Sciatic nerve (tissue), 2 donors: ENCODE results near the gene ACOX2. TPM values are rescaled to one million over a fixed set of nuclear protein-coding genes. Genes with fewer than 3 reads are reported as not detected.
A peak's percentile ranks its signal among the peaks of the same experiment; 100 is the strongest.
"Not testable (repeated sequence)": the region's sequence is repeated elsewhere in the genome, so short reads cannot be mapped to it uniquely, and the experiment has no call there.

Source experiments
- ATAC-seq: fragments of 200-7000 bp; cut with Tn5 transposase; one replicate; pipeline ENCODE4 v1.9.1; 2020; ENCODE audit warnings: mild to moderate bottlenecking, moderate library complexity
- DNase-seq: peaks from one replicate; pipeline ENCODE4 v3.0.0-alpha.2; 2020; ENCODE audit warnings: low spot score
- intact Hi-C: fragments of 100-400 bp; cut with DNase I; formaldehyde crosslinking; loops from one replicate; pipeline ENCODE4 v1.14.2; 2022
- total RNA-seq: library from RNA; stranded (reverse); fragmentation: NEBNext Ultra II Directional; extraction: Animal tissue kit (Norgen Biotek cat#: 25700); gene quantifications from one replicate; pipeline ENCODE4 v1.2.1, GENCODE V29; 2021
- donor health status: DM: no; HTN: no; CAD: no.
- donor health status: DM: no; HTN: no; CAD: no.

The ACOX2 gene
- total RNA-seq, 1 donor from 2014 or later, result 31.0 TPM

GRCh38 chr3:58540176-58540858 is 3.3 kb upstream of the ACOX2 start:
- DNase-seq (no peak), ATAC-seq (no peak)
- intact Hi-C loops, result no loop called here

DNA sequence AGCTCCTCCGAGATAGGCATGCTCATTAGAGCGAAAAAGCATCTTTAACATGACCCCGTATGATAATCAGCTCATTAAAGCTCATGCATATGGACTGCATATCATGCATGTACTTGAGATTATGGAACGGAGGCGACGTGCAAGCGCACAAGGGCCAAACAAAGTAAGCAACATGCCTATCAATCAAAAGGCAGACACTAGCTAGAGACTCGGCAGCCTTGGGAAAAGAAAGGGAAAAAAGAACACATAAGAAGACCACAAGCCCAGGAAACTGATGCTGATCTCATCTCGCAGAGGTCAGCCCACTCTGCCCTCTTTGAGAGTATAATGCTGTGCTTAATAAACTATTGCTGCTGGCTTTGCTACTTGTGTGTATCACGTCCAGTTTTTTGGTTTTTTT is 2.6 kb upstream of the ACOX2 start:
- no peak for DNase-seq
- intact Hi-C loops, result no loop called here
- ATAC-seq, result no peak

DNA sequence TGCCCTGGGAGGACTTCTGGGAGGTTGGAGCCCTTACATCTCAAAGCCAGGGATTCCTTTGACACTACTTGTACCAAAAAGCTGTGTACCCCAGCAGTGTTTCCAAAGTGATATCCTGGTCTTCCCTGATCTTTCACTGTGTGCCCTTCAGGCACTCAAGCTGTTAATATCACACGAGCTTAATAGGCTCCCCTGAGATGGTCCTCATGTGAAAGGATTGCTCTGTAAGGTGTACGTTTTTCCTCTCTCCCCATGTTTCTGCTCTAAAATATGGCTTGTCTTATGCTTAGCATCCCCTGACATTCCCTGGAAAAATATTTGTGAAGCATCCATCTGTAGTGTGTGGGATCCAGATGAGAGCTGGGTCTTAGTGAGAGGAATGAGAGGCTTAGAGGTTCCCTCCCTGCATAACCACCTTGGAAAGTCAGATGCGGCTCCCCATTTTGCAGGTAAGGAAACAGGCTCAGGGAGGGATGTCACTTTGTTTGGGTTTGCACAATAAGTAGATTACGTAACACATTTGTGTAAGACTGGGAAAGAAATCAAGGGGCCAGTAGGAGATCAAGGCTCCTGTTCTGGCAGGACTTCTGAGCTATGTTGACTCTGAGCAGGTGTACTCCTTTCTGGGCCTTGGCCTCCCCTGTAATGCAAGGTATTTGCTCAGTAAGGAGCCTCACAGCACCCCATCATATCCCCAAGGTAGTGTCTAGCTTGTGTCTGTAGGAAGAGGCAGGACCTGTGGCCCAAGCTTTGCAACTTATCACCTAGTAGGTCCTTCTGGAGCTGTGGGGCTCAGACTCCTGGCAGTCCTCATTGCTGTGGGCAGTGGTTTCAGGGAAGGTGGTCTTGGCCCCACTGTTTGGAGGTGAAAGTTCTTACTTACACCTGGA is 667 bp upstream of the ACOX2 start:
- peak; percentile 29 for ATAC-seq
- no peak for DNase-seq
- intact Hi-C loops, result no loop called here

- no peak for ATAC-seq
- intact Hi-C loops, result no loop called here
- DNase-seq, result no peak
Measured at GRCh38 chr3:58535531-58536500, 1.2 kb downstream of the ACOX2 start.

DNA sequence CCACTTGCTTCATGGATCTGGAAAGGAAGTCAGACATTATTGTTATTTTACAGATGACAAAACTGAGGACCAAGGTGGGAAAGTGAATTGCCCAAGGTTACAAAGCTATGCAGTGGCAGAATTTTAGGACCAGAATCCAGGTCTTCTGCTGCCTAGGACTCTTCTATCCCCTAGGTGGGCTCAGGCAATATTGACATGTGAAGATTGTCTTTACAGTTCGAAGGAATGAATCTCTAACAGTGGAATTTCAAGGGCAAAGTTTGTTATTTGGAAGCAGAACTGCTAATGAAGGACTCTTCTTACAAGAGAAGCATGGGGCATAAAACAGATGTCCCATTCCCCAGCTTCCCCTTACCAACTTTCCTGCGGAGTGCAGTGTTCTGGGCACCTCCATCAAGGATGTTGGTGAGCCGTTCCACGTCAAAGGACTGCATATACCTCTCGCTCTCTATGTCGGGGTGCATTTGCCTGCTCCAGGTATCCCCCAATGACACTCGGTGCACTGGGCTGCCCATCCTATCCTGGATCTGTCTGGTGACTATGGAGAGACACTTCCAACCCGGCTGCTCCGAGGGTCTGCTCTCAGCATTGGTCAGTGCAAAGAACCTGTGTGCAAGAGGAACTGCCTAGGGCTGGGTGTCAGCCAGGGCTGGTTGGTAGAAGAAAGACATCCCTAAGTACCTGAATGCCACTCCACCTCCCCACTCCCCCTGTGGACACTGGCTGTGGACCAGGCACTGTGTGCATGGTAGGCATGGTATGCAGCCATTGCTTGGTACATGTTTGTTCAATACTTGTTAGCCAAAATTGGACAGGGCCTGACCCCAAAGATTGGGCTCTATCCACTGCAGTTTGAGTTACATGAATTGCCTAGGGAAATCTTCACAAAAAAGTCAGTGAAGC is 2.1 kb downstream of the ACOX2 start:
- intact Hi-C loops, result no loop called here
- ATAC-seq (no peak), DNase-seq (no peak)

DNA sequence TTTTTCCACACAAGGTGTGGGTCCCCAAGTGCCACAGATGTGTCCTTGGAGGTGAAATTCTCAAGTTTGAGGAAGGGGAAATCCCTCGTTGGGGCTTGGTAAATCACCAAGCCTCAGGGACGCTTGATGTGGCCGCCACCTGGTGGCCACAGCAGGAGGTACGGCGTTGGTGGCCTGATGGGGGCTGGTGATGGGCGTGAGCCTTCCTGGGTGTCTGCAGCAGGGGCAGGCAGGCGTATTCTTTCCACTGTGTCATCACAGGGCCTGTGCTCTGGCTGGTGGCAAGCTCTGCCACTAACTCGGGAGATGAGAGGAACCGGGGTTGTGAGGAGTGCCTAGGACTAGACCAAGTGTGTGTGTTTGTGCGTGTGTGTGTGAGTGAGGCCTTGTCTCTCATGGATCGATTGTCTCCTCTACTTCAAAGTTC is 4.2 kb downstream of the ACOX2 start:
- DNase-seq (peak; percentile 86), ATAC-seq (peak; percentile 63)
- intact Hi-C loops, result no loop called here

GRCh38 chr3:58531956-58532355 is 5.0 kb downstream of the ACOX2 start:
- no peak for ATAC-seq
- no peak for DNase-seq
- intact Hi-C loops, result no loop called here

- intact Hi-C loops, result no loop called here
- no peak for DNase-seq
- ATAC-seq, result no peak
Measured at GRCh38 chr3:58531555-58531954, 5.4 kb downstream of the ACOX2 start.

DNA sequence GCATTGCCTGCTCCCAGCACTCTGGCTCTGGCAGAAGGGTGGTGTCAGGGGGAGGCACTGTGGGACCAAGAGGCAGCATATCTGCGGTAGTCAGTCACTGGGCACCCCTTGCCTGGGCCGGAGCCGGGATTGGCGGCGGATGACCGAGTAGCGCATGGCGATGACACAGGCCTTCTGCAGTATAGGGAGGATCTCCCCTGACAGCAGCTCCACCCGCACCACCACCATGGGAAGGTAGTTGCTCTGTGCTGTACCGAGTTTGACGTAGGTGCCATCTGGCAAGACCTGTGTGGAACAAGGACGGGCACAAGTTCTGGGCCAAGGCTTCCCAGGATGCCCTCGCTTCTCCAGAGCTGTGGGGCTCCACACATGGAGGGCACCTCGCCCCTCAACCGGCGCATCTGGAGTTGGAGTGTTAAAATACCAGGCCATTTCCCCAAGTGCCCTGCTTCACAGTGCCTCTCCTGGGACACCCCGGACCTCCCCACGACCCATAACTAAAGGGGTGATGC is 6.6 kb downstream of the ACOX2 start:
- DNase-seq (no peak), ATAC-seq (no peak)
- intact Hi-C loops, result no loop called here

GRCh38 chr3:58529516-58530353 is 7.3 kb downstream of the ACOX2 start:
- DNase-seq (no peak), ATAC-seq (no peak)
- intact Hi-C loops, result no loop called here

DNA sequence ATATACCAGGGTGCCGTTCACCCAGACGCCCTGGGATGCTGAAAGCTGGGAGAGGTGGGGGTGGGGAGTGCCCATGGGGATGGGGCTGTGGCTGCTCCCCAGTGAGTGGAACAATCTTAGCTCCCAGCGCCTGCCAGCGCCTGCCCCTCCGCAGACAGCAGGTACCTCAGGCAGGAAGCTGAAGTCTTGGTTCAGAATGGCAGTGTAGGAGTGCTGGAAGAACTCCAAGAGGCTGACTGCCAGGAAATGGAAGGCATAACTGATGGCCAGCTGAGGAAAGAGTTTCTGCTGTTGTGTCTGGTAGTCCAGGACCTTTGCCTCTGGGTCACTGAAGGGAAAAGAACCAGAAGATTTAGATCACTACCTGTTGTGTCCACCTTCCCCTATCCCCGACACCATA is 8.4 kb downstream of the ACOX2 start:
- ATAC-seq (no peak), DNase-seq (no peak)
- intact Hi-C loops, result no loop called here

DNA sequence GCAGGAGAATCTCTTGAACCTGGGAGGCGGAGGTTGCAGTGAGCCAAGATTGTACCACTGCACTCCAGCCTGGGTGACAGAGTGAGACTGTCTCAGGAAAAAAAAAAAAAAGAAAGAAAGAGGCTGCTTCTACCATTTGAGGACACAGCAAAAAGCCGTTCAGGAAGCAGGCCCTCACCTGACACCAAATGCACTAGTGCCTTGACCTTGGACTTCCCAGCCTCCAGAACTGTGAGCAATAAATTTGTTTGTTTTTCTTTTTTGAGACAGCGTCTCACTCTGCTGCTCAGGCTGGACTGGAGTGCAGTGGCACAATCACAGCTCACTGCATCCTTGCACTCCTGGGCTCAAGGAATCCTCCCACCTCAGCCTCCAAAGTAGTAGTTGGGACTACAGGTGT is 9.6 kb downstream of the ACOX2 start:
- DNase-seq, ATAC-seq, intact Hi-C loops: not testable (repeated sequence)

GRCh38 chr3:58526515-58526957 is 10.5 kb downstream of the ACOX2 start:
- DNase-seq (no peak), ATAC-seq (no peak)
- intact Hi-C loops, result no loop called here

DNA sequence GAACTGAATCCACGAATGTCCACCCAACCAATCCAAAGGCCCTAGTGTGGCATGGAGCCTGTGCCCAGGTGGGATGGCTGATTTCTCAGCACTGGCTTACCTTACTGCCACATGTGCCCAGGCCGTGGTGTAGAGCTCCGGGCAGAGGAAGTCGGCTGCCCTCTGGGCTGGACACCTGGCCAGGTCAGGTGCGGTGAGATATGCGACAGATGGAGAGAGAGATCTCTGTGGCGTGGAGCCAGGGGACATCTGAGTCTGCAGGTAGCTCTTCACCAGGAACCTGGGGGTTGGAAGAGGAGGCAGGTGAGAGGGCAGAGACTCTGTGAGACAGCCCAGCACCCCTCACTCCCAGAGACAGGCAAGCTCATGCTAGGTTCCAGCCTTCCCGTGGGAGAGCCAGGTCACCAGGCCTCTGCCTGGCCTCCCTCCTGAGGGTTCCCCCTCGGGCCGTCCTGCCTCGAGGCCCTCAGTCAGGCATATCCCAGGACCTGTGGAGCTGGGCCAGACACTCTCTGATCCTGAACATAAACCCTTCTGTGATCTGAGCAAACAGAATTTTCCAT is 12.6 kb downstream of the ACOX2 start:
- intact Hi-C loops, result no loop called here
- DNase-seq, result no peak
- no peak for ATAC-seq

DNA sequence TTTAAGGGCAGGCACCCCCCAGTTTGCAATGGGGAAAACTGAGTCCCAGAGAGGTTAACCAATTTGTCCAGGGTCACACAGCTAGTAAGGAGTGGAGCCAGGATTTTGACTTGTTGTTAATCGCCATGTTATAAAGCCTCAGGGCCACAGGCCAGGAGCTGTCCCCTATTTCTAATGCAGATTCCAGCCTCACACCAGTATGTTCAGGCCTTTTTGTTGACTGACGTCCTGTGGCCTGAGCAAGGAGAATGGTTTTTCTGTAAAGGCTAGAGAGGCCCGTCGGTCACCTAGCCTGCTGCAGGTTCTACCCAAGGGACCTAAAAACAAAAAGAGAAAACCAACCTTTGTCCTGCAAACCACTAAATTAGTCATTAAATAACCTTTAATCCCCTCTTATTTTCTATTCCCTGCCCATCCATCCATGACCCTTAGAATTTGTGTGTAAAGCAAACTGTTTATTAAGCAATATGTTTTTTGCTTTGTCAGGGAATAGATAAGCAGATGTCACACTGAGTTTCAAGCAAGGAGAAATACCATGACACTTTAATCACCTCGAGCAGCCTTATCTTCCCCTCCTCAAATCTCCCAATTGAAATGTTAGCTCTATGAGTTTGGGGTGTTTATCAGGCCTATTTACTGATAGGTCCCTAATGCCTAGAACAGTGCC is 14.1 kb downstream of the ACOX2 start:
- no peak for DNase-seq
- no peak for ATAC-seq
- intact Hi-C loops, result no loop called here

DNA sequence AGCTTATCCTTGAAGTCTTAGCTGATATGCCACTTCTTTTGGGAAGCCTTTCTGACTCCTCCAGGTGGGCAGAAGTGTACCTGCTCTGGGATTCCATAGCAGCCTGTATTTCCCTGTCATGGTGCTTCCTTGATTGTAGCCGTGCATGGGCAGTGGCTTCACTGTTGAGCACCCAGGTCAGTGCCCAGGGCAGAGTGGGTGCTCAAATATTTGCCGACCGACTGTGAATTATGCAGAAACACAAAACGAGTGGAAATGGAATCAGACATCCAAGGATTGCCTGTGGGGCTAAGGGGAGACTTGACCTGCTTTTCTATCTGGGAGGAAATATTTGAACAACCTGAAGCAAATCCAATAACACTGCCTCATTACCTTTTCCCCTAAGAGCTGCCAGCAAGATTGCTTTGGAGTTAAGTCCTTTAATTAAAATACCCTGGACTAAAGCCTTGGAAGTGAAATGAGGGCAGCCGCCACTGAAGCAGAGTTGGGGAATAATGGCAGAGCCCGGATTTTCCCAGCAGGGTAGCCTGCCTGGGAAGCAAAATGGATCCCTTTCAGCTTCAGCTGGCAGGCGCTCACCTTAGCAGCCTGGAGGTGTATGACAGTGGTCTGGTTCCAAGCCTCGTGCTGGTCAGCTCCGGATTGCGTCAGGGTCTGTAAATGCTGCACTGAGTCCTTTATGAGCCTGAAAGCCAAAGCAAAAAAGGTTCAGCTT is 14.9 kb downstream of the ACOX2 start:
- ATAC-seq (no peak), DNase-seq (no peak)
- intact Hi-C loops, result no loop called here
